PC-9 (cell line): ENCODE results near the gene CCM2.

Source experiments
- EZH2 ChIP-seq: fragments of 200-600 bp; sonication (generic); IDR thresholded peaks from 2 replicates; pipeline ENCODE4 v1.8.0; 2017; ENCODE audit warnings: antibody characterized with exemption, low read depth
- TF ChIP-seq, protein P1 (sequence below): fragments of 200-600 bp; sonication (generic); conservative IDR thresholded peaks from 2 replicates; pipeline ENCODE4 v1.6.1; 2017; ENCODE audit warnings: mixed run types, antibody characterized with exemption, mild to moderate bottlenecking, moderate library complexity

DNA sequence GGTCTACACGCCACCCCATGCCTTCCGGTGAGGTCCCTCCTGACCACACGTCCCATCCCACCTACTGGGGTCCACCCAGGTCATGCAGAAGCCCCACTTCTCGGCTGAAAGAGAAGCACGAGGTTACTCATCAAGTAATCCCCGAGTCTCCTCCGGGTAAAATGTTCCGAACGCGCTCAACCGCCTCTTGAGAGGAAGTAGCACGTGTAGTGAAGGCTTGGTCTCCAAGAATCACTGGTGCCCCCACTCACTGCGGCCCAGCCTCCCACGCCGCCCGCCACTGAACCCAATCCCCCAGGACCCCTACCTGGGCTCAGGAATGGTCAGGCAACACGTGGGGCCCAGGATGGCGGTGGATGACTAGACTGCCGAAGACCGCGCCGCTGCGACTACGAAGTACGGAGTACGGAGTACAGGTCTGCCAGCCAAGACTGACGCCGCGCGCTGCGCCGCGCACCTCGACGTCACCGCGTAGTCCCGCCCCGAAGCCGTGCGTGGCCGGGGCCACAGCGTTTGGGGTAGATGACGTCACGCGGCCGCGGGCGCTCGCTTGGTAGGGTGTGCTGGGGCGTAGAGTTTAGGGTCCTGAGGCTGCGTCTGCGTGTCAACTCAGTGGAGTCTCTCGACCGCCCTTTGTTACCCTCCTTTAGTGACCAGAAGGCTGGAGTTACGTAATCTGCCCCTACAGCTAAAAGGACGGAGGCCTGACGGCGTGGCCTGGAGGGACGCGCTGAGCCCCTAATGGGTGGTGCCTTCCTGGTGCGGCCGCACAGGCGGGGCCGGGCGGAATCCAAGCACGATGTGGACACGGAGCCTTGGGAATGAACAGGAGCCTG is 13.6 kb upstream of the CCM2 start:
- TF ChIP-seq, protein P1, sequence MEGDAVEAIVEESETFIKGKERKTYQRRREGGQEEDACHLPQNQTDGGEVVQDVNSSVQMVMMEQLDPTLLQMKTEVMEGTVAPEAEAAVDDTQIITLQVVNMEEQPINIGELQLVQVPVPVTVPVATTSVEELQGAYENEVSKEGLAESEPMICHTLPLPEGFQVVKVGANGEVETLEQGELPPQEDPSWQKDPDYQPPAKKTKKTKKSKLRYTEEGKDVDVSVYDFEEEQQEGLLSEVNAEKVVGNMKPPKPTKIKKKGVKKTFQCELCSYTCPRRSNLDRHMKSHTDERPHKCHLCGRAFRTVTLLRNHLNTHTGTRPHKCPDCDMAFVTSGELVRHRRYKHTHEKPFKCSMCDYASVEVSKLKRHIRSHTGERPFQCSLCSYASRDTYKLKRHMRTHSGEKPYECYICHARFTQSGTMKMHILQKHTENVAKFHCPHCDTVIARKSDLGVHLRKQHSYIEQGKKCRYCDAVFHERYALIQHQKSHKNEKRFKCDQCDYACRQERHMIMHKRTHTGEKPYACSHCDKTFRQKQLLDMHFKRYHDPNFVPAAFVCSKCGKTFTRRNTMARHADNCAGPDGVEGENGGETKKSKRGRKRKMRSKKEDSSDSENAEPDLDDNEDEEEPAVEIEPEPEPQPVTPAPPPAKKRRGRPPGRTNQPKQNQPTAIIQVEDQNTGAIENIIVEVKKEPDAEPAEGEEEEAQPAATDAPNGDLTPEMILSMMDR: no peak; the same call in 1 of the 2 replicates
- TF ChIP-seq EZH2: no peak
